ENCODE data around the gene SLC35G1.

The SLC35G1 gene

GRCh38 chr10:93913706-93914105 is 19.9 kb downstream of the SLC35G1 start:
- no peak overlapping the region for H3K4me2 ChIP-seq
- H3K36me3 ChIP-seq, result no peaks in the 10 kb centered on the region
- no peak overlapping the region for H3K4me3 ChIP-seq
- no peak overlapping the region for H3K27ac ChIP-seq
- H3K27me3 ChIP-seq, result no peaks in the 10 kb centered on the region
- no peaks in the 10 kb centered on the region for H3K9me3 ChIP-seq
- H3K4me1 ChIP-seq, result peaks cover 4% of the 10 kb centered on the region; the same call in 1 of the 2 replicates
- TF ChIP-seq Cebpa-rat (IDR thresholded peaks at IDR 0.05), result no peak
- H4K20me1 ChIP-seq, result no peaks in the 10 kb centered on the region
- H3K9ac ChIP-seq, result no peak overlapping the region

- TF ChIP-seq Cebpa-rat (IDR thresholded peaks at IDR 0.05), result no peak
- Histone ChIP-seq H3K27me3 (no peaks in the 10 kb centered on the region), H3K4me3 (no peak overlapping the region), H3K36me3 (no peaks in the 10 kb centered on the region), H3K27ac (no peak overlapping the region), H4K20me1 (no peaks in the 10 kb centered on the region), H3K9me3 (no peaks in the 10 kb centered on the region), H3K9ac (no peak overlapping the region), H3K4me1 (peaks cover 4% of the 10 kb centered on the region; the same call in 1 of the 2 replicates), H3K4me2 (no peak overlapping the region)
Measured at GRCh38 chr10:93915598-93915997, 21.8 kb downstream of the SLC35G1 start.

- no peaks in the 10 kb centered on the region for H3K36me3 ChIP-seq
- no peak overlapping the region for H3K4me2 ChIP-seq
- no peak overlapping the region for H3K27ac ChIP-seq
- H3K9ac ChIP-seq, result no peak overlapping the region
- H4K20me1 ChIP-seq, result no peaks in the 10 kb centered on the region
- H3K4me1 ChIP-seq, result peaks cover 4% of the 10 kb centered on the region; the same call in 1 of the 2 replicates
- no peak for TF ChIP-seq Cebpa-rat (IDR thresholded peaks at IDR 0.05)
- H3K9me3 ChIP-seq, result no peaks in the 10 kb centered on the region
- no peak overlapping the region for H3K4me3 ChIP-seq
- no peaks in the 10 kb centered on the region for H3K27me3 ChIP-seq
Measured at GRCh38 chr10:93916257-93917063, 22.7 kb downstream of the SLC35G1 start.

GRCh38 chr10:93917064-93917391 is 23.2 kb downstream of the SLC35G1 start:
- no peak overlapping the region for H3K4me2 ChIP-seq
- H3K27me3 ChIP-seq, result no peaks in the 10 kb centered on the region
- H3K36me3 ChIP-seq, result no peaks in the 10 kb centered on the region
- TF ChIP-seq Cebpa-rat (IDR thresholded peaks at IDR 0.05), result no peak
- no peak overlapping the region for H3K27ac ChIP-seq
- H3K9me3 ChIP-seq, result no peaks in the 10 kb centered on the region
- H3K4me1 ChIP-seq, result no peaks in the 10 kb centered on the region
- no peak overlapping the region for H3K4me3 ChIP-seq
- H4K20me1 ChIP-seq, result no peaks in the 10 kb centered on the region
- H3K9ac ChIP-seq, result no peak overlapping the region

DNA sequence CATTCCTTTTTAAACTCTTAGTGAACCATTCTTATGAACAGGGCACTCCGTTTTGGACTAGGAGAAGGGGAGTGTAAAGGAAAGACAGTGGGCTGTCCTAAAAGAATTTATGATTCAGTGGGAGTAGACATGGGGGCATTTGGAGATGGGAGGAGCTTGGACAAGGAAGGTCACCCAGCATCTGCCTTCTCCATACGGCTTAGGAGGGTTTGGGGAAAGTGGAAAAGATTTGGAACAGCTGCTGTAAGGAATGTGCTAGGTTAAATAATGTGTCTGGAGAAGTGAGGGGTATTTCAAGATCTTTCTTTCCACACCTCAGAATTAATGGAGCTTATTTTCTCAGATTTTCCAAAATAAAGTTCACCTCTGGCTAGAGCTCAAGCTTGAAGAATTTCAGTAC is 24.0 kb downstream of the SLC35G1 start:
- no peak overlapping the region for H3K4me3 ChIP-seq
- TF ChIP-seq Cebpa-rat (IDR thresholded peaks at IDR 0.05), result no peak
- peak overlapping the region; percentile 40; the same call in 1 of the 2 replicates for H3K9ac ChIP-seq
- no peaks in the 10 kb centered on the region for H3K27me3 ChIP-seq
- H3K9me3 ChIP-seq, result no peaks in the 10 kb centered on the region
- no peaks in the 10 kb centered on the region for H4K20me1 ChIP-seq
- H3K36me3 ChIP-seq, result no peaks in the 10 kb centered on the region
- no peak overlapping the region for H3K27ac ChIP-seq
- H3K4me1 ChIP-seq, result no peaks in the 10 kb centered on the region
- H3K4me2 ChIP-seq, result no peak overlapping the region

DNA sequence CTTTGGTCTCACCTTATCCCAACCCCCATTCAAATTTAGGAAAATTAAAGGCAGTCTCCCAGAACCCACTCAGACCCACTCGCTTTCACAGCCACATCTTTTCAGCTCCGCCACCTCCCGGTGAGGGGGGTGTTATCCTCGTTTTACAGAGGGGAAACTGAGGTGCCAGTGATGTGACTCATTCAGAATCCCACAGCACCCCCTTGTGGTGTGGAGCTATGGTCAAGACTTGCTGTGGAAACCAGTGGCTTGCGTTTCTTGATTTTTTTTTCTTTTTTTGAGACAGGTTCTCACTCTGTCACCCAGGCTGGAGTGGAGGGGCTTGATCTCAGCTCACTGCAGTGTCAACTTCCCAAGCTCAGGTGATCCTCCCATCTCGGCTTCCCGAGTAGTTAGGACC is 27.6 kb downstream of the SLC35G1 start:
- Histone ChIP-seq H3K9me3 (no peaks in the 10 kb centered on the region), H3K4me2 (no peak overlapping the region), H3K27ac (no peak overlapping the region), H3K36me3 (no peaks in the 10 kb centered on the region), H3K4me1 (no peaks in the 10 kb centered on the region), H3K27me3 (no peaks in the 10 kb centered on the region), H4K20me1 (no peaks in the 10 kb centered on the region), H3K9ac (no peak overlapping the region), H3K4me3 (no peak overlapping the region)
- TF ChIP-seq Cebpa-rat (IDR thresholded peaks at IDR 0.05), result no peak

DNA sequence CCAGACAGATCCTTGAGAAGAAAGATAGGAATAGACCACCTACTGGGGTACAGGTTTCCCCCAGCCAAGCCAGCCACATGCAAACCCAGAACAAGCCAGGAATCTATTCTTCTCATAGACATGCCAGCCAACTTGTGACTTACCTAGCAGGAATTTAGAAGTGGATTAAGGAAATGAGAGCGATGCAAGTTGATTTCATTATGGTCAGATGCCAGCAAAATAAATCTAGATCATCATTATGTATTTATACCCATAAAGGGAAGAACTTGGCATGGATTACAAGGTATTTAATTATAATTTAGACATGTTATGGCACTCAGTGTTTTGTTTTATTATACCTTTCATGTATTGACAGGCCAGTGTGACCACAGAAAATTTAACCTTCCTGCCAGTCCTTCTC is 32.8 kb downstream of the SLC35G1 start:
- no peak overlapping the region for H3K4me3 ChIP-seq
- H3K9me3 ChIP-seq, result no peaks in the 10 kb centered on the region
- H3K27ac ChIP-seq, result no peak overlapping the region
- H3K4me2 ChIP-seq, result no peak overlapping the region
- no peak overlapping the region for H3K9ac ChIP-seq
- no peak for TF ChIP-seq Cebpa-rat (IDR thresholded peaks at IDR 0.05)
- no peaks in the 10 kb centered on the region for H3K36me3 ChIP-seq
- no peaks in the 10 kb centered on the region for H3K4me1 ChIP-seq
- H3K27me3 ChIP-seq, result no peaks in the 10 kb centered on the region
- H4K20me1 ChIP-seq, result no peaks in the 10 kb centered on the region

GRCh38 chr10:93938140-93938539 is 44.4 kb downstream of the SLC35G1 start:
- Histone ChIP-seq H4K20me1 (no peaks in the 10 kb centered on the region), H3K27ac (no peak overlapping the region), H3K27me3 (no peaks in the 10 kb centered on the region), H3K36me3 (no peaks in the 10 kb centered on the region), H3K4me1 (no peaks in the 10 kb centered on the region), H3K4me2 (no peak overlapping the region), H3K9ac (no peak overlapping the region), H3K4me3 (no peak overlapping the region), H3K9me3 (no peaks in the 10 kb centered on the region)
- no peak for TF ChIP-seq Cebpa-rat (IDR thresholded peaks at IDR 0.05)

- no peak for TF ChIP-seq Cebpa-rat (IDR thresholded peaks at IDR 0.05)
- H3K27ac ChIP-seq, result no peak overlapping the region
Measured at GRCh38 chr10:93940881-93941280, 47.1 kb downstream of the SLC35G1 start.

DNA sequence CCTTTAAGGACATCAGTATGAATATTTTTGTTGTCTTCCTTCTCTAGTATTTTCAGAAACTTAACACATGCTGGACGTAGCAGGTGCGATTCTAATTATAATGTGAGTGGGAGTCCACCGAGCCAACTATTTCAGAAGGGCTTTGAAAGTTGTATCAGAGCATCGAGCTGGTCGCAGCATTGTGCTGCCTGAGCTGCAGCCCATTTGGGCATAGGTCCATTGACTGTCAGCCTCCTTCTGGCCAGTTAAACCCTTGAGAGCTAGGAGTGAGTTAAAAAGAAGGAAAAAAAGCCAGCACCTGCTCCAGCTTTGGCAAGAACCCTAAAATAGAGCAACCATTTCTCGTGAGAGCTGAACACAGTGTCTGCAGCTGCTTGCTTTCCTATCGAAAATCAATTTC is 47.8 kb downstream of the SLC35G1 start:
- no peak overlapping the region for H3K9ac ChIP-seq
- H3K4me3 ChIP-seq, result no peak overlapping the region
- TF ChIP-seq Cebpa-rat (IDR thresholded peaks at IDR 0.05), result no peak
- H3K27ac ChIP-seq, result no peak overlapping the region
- no peaks in the 10 kb centered on the region for H3K36me3 ChIP-seq
- no peaks in the 10 kb centered on the region for H3K4me1 ChIP-seq
- H3K27me3 ChIP-seq, result no peaks in the 10 kb centered on the region
- no peak overlapping the region for H3K4me2 ChIP-seq
- no peaks in the 10 kb centered on the region for H3K9me3 ChIP-seq
- no peaks in the 10 kb centered on the region for H4K20me1 ChIP-seq

More at GRCh38 chr10:93940881-93941280, 47.1 kb downstream of the SLC35G1 start:
- Histone ChIP-seq H3K4me3 (no peak overlapping the region), H3K4me1 (no peaks in the 10 kb centered on the region), H3K4me2 (no peak overlapping the region), H3K27me3 (no peaks in the 10 kb centered on the region), H4K20me1 (no peaks in the 10 kb centered on the region), H3K36me3 (no peaks in the 10 kb centered on the region), H3K9ac (no peak overlapping the region), H3K9me3 (no peaks in the 10 kb centered on the region)
